Karpas-422 (cell line): Measurements from ENCODE around the gene QRICH2. TPM values are rescaled to one million over a fixed set of nuclear protein-coding genes. Genes with fewer than 3 reads are reported as not detected.
"Not testable (repeated sequence)": the region's sequence is repeated elsewhere in the genome, so short reads cannot be mapped to it uniquely, and the experiment has no call there.

Source experiments
- DNase-seq: peaks from one replicate; pipeline ENCODE4 v3.0.0-alpha.2; 2015
- H2AFZ ChIP-seq: fragments of 200-600 bp; sonication (generic); 2 replicates; pipeline ENCODE4 v1.6.1; 2014; ENCODE audit warnings: antibody characterized with exemption, low read length, mixed read lengths
- H3K27ac ChIP-seq: fragments of 200-600 bp; sonication (generic); 2 replicates; pipeline ENCODE4 v1.5.1; 2014; ENCODE audit warnings: mild to moderate bottlenecking, low read length, moderate library complexity
- H3K27me3 ChIP-seq: fragments of 200-600 bp; sonication (generic); 2 replicates; pipeline ENCODE4 v1.6.1; 2014; ENCODE audit warnings: low read length, mixed read lengths
- H3K36me3 ChIP-seq: fragments of 200-600 bp; sonication (generic); 2 replicates; pipeline ENCODE4 v1.6.1; 2014; ENCODE audit warnings: low read length, mixed read lengths; ENCODE audit not compliant: insufficient read depth
- H3K4me1 ChIP-seq: fragments of 200-600 bp; sonication (generic); 2 replicates; pipeline ENCODE4 v1.6.1; 2014; ENCODE audit warnings: mild to moderate bottlenecking, low read length, mixed read lengths
- H3K4me2 ChIP-seq: fragments of 200-600 bp; sonication (generic); 2 replicates; pipeline ENCODE4 v1.6.1; 2014; ENCODE audit warnings: low read length, low read depth, mild to moderate bottlenecking; ENCODE audit not compliant: poor library complexity, severe bottlenecking
- H3K4me3 ChIP-seq: fragments of 200-600 bp; sonication (generic); 2 replicates; pipeline ENCODE4 v1.5.1; 2014; ENCODE audit warnings: mild to moderate bottlenecking, antibody characterized with exemption, low read length, mixed read lengths
- H3K79me2 ChIP-seq: fragments of 200-600 bp; sonication (generic); 2 replicates; pipeline ENCODE4 v1.6.1; 2014; ENCODE audit warnings: mild to moderate bottlenecking, low read length, mixed read lengths
- H3K9ac ChIP-seq: fragments of 200-600 bp; sonication (generic); 2 replicates; pipeline ENCODE4 v1.6.0; 2014; ENCODE audit warnings: low read length
- H3K9me2 ChIP-seq: fragments of 200-600 bp; sonication (generic), shearing (Covaris generic); replicated peaks from 2 replicates; pipeline ENCODE4 v1.6.0; 2014; ENCODE audit warnings: mild to moderate bottlenecking, low read length, moderate library complexity; ENCODE audit not compliant: insufficient read depth
- H3K9me3 ChIP-seq: fragments of 300-700, 200-600 bp; sonication (generic); 2 replicates; pipeline ENCODE4 v1.6.1; 2014; ENCODE audit warnings: low read length, mixed read lengths
- H4K20me1 ChIP-seq: fragments of 200-600 bp; sonication (generic); 2 replicates; pipeline ENCODE4 v1.6.1; 2014; ENCODE audit warnings: mild to moderate bottlenecking, antibody characterized with exemption, low read length, low read depth; ENCODE audit not compliant: insufficient read depth
- total RNA-seq: library from RNA; depleted of rRNA; stranded (reverse); fragments of >200 nt; shearing (Covaris generic); gene quantifications from 2 replicates; pipeline ENCODE4 v1.2.3, GENCODE V29; 2014; ENCODE audit warnings: low replicate concordance

QRICH2 gene
- total RNA-seq, 1 experiment from 2014 or later, result 3.1 TPM

DNA sequence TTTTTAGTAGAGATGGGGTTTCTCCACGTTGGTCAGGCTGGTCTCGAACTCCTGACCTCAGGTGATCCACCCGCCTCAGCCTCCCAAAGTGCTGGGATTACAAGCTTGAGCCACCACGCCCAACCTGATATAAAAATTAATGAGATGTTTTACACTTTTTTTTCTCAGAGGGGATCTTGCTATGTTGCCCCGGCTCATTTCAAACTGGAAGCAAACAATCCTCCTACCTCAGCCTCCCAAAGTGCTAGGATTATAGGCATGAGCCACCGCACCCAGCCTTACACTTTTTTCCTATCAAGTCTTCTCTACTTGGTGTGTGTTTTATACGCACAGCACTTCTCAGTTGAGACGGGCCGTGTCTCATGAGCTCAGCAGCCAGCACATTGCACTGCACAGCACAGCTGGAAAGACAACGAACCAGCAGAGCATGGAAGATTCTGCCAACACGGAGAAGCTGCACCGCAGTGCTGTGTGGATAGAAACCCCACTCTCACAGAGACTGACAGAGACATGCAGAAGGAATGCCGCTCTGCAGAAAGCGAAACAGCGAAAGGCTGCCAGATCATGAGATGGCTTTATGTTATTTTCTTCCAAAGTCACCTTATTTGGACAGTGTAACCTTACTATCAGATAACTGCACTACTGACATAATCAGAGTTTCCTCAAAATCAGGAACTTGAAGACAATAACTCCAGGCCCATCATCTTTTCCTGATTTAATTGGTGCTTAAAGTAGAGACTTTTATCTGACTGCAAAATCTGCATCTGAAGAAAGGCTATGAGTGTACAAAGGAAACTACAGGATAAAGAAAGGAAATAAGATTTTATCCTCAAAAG is 6.5 kb upstream of the QRICH2 start:
- Histone ChIP-seq H3K9ac (no peak overlapping the region), H4K20me1 (no peaks in the 10 kb centered on the region)

GRCh38 chr17:76312735-76313134 is 4.7 kb upstream of the QRICH2 start:
- no peaks in the 10 kb centered on the region for H3K79me2 ChIP-seq
- DNase-seq, result no peak

More for the DNA sequence above, 6.5 kb upstream of the QRICH2 start:
- Histone ChIP-seq H3K9me2 (no peaks in the 10 kb centered on the region), H3K27me3 (no peaks in the 10 kb centered on the region), H3K9me3 (no peaks in the 10 kb centered on the region), H2AFZ (no peak overlapping the region), H3K4me2 (no peak overlapping the region), H3K27ac (no peak overlapping the region), H3K36me3 (no peaks in the 10 kb centered on the region), H3K79me2 (no peaks in the 10 kb centered on the region), H3K4me3 (no peak overlapping the region), H3K4me1 (no peaks in the 10 kb centered on the region)
- no peak for DNase-seq

DNA sequence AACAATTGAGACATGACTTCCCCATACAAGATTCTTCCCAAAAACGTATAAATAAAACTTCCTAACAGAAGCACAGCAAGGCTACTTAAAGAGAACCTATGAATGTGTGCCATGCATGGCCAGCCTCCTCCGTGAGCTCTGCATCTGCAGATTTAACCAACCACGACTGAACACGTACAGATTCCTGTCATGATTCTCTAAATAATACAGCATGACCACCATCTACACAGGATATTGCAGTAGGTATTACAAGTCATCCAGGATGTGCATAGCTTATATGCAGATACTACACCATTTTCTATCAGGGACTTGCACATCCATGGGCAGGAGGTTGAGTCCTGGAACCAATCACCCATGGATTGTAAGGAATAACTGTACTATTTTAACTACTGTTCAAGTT is 1.4 kb upstream of the QRICH2 start:
- Histone ChIP-seq H3K4me2 (no peak overlapping the region), H3K4me1 (no peaks in the 10 kb centered on the region), H3K27ac (no peak overlapping the region)

More at GRCh38 chr17:76312735-76313134, 4.7 kb upstream of the QRICH2 start:
- no peaks in the 10 kb centered on the region for H3K4me1 ChIP-seq
- H3K4me3 ChIP-seq, result no peak overlapping the region
- H2AFZ ChIP-seq, result no peak overlapping the region
- no peak overlapping the region for H3K9ac ChIP-seq
- H3K9me2 ChIP-seq, result no peaks in the 10 kb centered on the region
- H3K9me3 ChIP-seq, result no peaks in the 10 kb centered on the region
- H4K20me1 ChIP-seq, result no peaks in the 10 kb centered on the region
- H3K36me3 ChIP-seq, result no peaks in the 10 kb centered on the region
- H3K27ac ChIP-seq, result no peak overlapping the region
- no peaks in the 10 kb centered on the region for H3K27me3 ChIP-seq
- H3K4me2 ChIP-seq, result no peak overlapping the region

DNA sequence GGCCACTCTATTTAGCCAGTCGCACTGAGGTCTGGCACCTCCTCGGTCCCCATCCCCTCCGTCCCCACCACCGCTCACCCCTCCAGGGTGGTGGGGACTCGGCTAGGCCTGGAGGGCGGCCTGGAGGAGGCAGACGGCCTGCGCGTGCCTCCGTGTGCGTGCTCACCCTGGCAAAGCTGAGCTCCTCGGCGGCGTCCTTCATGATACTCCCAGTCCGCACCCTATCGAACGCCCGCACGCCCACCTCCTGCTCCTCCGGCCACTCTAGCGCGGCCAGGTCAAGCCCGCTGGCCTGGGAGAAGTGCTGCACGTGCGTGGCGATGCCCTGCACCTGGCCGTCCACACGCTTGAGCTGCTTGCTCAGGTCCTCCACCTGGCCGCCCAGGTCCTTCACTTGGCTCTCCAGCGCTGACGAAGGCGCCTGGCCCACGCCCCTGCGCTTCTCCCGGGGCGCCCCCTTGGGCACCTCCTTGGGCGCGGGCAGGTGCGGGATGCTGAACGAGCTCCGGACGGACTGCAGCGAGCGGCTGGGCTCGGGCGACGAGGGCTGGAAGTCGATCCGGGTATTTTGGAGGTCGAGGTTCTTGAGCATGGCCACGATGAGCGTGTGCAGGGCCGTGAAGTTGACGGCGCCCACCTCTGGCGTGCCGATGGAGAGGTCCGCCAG is 644 bp downstream of the QRICH2 start:
- Histone ChIP-seq H3K4me1 (no peaks in the 10 kb centered on the region), H4K20me1 (no peaks in the 10 kb centered on the region), H3K4me2 (no peak overlapping the region), H3K9me2 (no peaks in the 10 kb centered on the region), H3K79me2 (no peaks in the 10 kb centered on the region), H3K36me3 (no peaks in the 10 kb centered on the region), H3K27ac (no peak overlapping the region), H2AFZ (no peak overlapping the region), H3K9ac (no peak overlapping the region), H3K4me3 (no peak overlapping the region), H3K9me3 (no peaks in the 10 kb centered on the region), H3K27me3 (no peaks in the 10 kb centered on the region)
- no peak for DNase-seq

More for the DNA sequence above, 1.4 kb upstream of the QRICH2 start:
- H3K36me3 ChIP-seq, result no peaks in the 10 kb centered on the region
- no peaks in the 10 kb centered on the region for H3K27me3 ChIP-seq
- no peak overlapping the region for H3K4me3 ChIP-seq
- no peaks in the 10 kb centered on the region for H4K20me1 ChIP-seq
- no peaks in the 10 kb centered on the region for H3K79me2 ChIP-seq
- H3K9ac ChIP-seq, result no peak overlapping the region
- DNase-seq, result no peak
- no peak overlapping the region for H2AFZ ChIP-seq
- no peaks in the 10 kb centered on the region for H3K9me3 ChIP-seq
- no peaks in the 10 kb centered on the region for H3K9me2 ChIP-seq

- not testable (repeated sequence) for H3K27ac ChIP-seq, H3K4me3 ChIP-seq, H3K36me3 ChIP-seq, H3K9me3 ChIP-seq, H3K4me1 ChIP-seq, H3K79me2 ChIP-seq, H3K9ac ChIP-seq, DNase-seq, H2AFZ ChIP-seq, H3K4me2 ChIP-seq, H3K9me2 ChIP-seq, H4K20me1 ChIP-seq, H3K27me3 ChIP-seq
These were observed 3.0 kb downstream of the QRICH2 start for GRCh38 chr17:76305135-76305454.

DNA sequence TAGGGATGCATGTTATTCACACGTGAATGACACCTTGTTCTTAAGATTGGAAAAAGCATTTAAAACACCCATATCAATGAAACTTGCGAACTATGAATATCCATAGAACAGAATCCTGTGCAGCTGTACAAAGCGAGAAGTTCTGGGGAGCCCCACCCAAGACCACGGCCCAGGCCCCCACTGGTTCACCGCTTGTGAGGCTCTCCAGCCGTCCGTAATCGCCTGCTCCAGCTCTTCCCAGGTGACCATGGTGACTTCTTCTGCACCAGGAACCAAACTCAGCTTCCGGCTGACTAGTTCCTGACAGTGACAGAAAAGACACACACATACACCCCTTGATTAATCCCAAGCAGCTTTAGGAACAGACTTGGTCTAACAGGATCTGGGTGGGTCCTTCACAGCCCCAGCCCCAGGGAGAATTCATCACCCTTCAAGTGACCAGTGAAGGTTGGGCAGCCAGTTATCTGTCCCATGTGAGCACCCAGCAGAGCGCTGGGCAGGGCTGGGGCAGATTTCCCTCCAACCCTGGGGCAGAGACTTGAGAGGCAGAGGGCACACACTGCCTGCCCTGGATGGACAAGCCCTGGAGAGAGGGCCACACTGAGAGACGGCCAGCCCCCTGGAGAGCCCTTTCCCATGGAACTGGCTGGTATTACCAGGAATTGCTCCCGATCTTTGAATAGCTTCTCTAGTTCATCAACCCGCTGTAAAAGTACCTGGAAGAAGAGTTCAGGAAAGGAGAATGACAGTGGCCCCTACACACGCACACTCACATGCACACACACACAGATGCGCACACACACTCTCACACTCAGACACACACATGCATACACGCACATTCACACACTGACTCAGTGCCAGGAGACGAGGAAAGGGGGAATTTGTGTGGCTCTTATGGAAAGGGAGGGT is 3.6 kb downstream of the QRICH2 start:
- no peaks in the 10 kb centered on the region for H3K79me2 ChIP-seq
- no peak overlapping the region for H3K4me3 ChIP-seq
- no peaks in the 10 kb centered on the region for H3K4me1 ChIP-seq
- H3K9me3 ChIP-seq, result no peaks in the 10 kb centered on the region
- H3K27me3 ChIP-seq, result no peaks in the 10 kb centered on the region
- H3K4me2 ChIP-seq, result no peak overlapping the region
- H3K9ac ChIP-seq, result no peak overlapping the region
- no peaks in the 10 kb centered on the region for H3K9me2 ChIP-seq
- H2AFZ ChIP-seq, result no peak overlapping the region
- no peaks in the 10 kb centered on the region for H4K20me1 ChIP-seq
- H3K36me3 ChIP-seq, result no peaks in the 10 kb centered on the region
- H3K27ac ChIP-seq, result no peak overlapping the region
- no peak for DNase-seq

GRCh38 chr17:76297436-76297835 is 10.6 kb downstream of the QRICH2 start:
- Histone ChIP-seq H3K9ac (no peak overlapping the region), H3K4me1 (no peaks in the 10 kb centered on the region), H3K36me3 (no peaks in the 10 kb centered on the region), H3K9me2 (no peaks in the 10 kb centered on the region), H3K9me3 (no peaks in the 10 kb centered on the region), H3K4me2 (no peak overlapping the region), H3K4me3 (no peak overlapping the region), H3K27ac (no peak overlapping the region), H4K20me1 (no peaks in the 10 kb centered on the region), H3K27me3 (no peaks in the 10 kb centered on the region), H2AFZ (no peak overlapping the region), H3K79me2 (no peaks in the 10 kb centered on the region)
- DNase-seq, result no peak

DNA sequence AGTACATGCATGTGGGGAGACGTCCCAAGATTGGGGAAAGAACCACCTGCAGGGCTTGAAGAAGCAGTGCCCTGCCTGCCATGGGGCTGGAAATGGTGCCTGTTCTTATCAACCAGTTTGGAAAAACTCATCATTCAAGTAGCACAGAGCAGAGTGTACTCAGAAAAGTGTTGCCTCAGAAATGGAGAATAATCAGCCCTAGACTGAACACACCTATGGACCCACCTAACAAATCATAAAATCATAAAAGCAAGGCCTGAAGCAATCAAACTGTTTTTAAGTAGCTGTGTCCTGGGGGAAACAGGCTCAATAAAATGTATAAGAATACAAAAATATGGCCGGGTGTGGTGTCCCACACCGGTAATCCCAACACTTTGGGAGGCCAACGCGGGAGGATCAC is 11.2 kb downstream of the QRICH2 start:
- DNase-seq, result no peak
- Histone ChIP-seq H2AFZ (no peak overlapping the region), H3K9ac (no peak overlapping the region), H3K9me3 (no peaks in the 10 kb centered on the region), H3K4me2 (no peak overlapping the region), H3K4me3 (no peak overlapping the region), H3K9me2 (no peaks in the 10 kb centered on the region), H3K27ac (no peak overlapping the region), H3K36me3 (no peaks in the 10 kb centered on the region), H3K27me3 (no peaks in the 10 kb centered on the region), H3K79me2 (no peaks in the 10 kb centered on the region), H3K4me1 (no peaks in the 10 kb centered on the region), H4K20me1 (no peaks in the 10 kb centered on the region)
